ENCODE results near the gene C3orf33. TPM values are rescaled to one million over a fixed set of nuclear protein-coding genes. Genes with fewer than 3 reads are reported as not detected.

C3orf33 gene
- total and polyA plus RNA-seq, 2 of the 8 experiments (the other 6 are each of a cell fraction or from before 2014, with no cell fraction given): 3.4 to 4.5 TPM

GRCh38 chr3:155807823-155808222, 1.7 kb upstream of the C3orf33 start (continued):
- no peak for TF ChIP-seq CHD7 (IDR thresholded peaks at IDR 0.05; ENCODE audit: insufficient replicate concordance, low read length)
- TF ChIP-seq KDM1A (IDR thresholded peaks at IDR 0.05; ENCODE audit: borderline replicate concordance, low read length): no peak
- no peak for TF ChIP-seq TBP (IDR thresholded peaks at IDR 0.05; ENCODE audit: low read depth, low read length)
- TF ChIP-seq CBX8 (IDR thresholded peaks at IDR 0.05; ENCODE audit: borderline replicate concordance, low read depth, low read length): no peak
- TF ChIP-seq HDAC6 (IDR thresholded peaks at IDR 0.05; ENCODE audit: low read depth, low read length): no peak
- TF ChIP-seq SP2 (IDR thresholded peaks at IDR 0.05; ENCODE audit: low read length): no peak
- no peak for TF ChIP-seq YY1 (IDR thresholded peaks at IDR 0.05; ENCODE audit: low read depth, low read length)
- TF ChIP-seq CHD1 (IDR thresholded peaks at IDR 0.05; ENCODE audit: low read depth, low read length): no peak
- TF ChIP-seq SIN3A (conservative IDR thresholded peaks at IDR 0.05 in 1 of 2, IDR thresholded peaks at IDR 0.05 in 1 of 2; ENCODE audit: low read depth in 1 of 2, low read length in 2 of 2): no peak
- no peak for TF ChIP-seq ASH2L (IDR thresholded peaks at IDR 0.05; ENCODE audit: low read length)
- no peak for TF ChIP-seq EGR1 (IDR thresholded peaks at IDR 0.05; ENCODE audit: borderline replicate concordance, low read depth, low read length)
- no peak for TF ChIP-seq TAF7 (optimal IDR thresholded peaks at IDR 0.05; ENCODE audit: borderline replicate concordance, low read depth, low read length)

Data from H1 (cell line).